ENCODE measurements around the gene EXOC4. TPM values are rescaled to one million over a fixed set of nuclear protein-coding genes. Genes with fewer than 3 reads are reported as not detected.
"Not testable (repeated sequence)": the region's sequence is repeated elsewhere in the genome, so short reads cannot be mapped to it uniquely, and the experiment has no call there.

Gene EXOC4
- 10 to 100 TPM; 30.7 to 62.4 (median 40.4) TPM for total RNA-seq

- TF ChIP-seq, protein P1, sequence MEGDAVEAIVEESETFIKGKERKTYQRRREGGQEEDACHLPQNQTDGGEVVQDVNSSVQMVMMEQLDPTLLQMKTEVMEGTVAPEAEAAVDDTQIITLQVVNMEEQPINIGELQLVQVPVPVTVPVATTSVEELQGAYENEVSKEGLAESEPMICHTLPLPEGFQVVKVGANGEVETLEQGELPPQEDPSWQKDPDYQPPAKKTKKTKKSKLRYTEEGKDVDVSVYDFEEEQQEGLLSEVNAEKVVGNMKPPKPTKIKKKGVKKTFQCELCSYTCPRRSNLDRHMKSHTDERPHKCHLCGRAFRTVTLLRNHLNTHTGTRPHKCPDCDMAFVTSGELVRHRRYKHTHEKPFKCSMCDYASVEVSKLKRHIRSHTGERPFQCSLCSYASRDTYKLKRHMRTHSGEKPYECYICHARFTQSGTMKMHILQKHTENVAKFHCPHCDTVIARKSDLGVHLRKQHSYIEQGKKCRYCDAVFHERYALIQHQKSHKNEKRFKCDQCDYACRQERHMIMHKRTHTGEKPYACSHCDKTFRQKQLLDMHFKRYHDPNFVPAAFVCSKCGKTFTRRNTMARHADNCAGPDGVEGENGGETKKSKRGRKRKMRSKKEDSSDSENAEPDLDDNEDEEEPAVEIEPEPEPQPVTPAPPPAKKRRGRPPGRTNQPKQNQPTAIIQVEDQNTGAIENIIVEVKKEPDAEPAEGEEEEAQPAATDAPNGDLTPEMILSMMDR (IDR thresholded peaks at IDR 0.05) = no peak
- peak in 2 of 4 donors; percentile 22 to 57 for TF ChIP-seq POLR2A (IDR thresholded peaks at IDR 0.05)
- peak; percentile 64 for DNase-seq
- intact Hi-C loops (cut with DNase I) = no loop called here
Observed at GRCh38 chr7:133252858-133253518, at the start of gene EXOC4. Gene EXOC4, plus strand, starts transcription at chr7:133253078.

DNA sequence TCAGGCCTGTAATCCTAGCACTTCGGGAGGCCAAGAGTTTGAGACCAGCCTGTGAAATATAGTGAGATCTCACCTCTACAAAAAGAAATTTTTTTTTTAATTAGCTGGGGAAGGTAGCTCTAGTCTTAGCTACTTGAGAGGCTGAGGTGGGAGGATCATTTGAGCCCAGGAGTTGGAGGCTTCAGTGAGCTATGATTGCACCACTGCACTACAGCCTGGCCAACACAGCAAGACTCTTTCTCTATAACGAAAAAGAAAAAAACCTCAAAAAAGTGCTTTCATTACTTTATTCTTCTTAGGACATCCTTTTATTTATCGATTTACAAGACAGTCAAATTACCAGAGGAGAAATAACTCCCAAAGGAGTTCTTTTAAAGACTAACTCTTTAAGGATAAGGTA, 49.4 kb upstream of the EXOC4 start:
- Histone ChIP-seq H3K27me3 (no peaks in the 10 kb centered on the region), H3K4me3 (no peak overlapping the region), H3K36me3 (no peaks in the 10 kb centered on the region), H3K27ac (no peak overlapping the region), H3K9me3 (peaks cover 0 to 8% (median 4%) of the 10 kb centered on the region in 3 donors), H3K4me1 (no peaks in the 10 kb centered on the region)
- DNase-seq = no peak
- intact Hi-C loops (cut with DNase I) = no loop called here
- TF ChIP-seq, protein P1 (IDR thresholded peaks at IDR 0.05) = no peak
- no peak for TF ChIP-seq POLR2A (IDR thresholded peaks at IDR 0.05)
- WGBS, 2 donors = 78 to 85% methylated on average over 3 of the region's 3 CpGs

More at GRCh38 chr7:133252858-133253518, at the start of gene EXOC4:
- Histone ChIP-seq H3K27me3 (no peaks in the 10 kb centered on the region), H3K36me3 (no peaks in the 10 kb centered on the region), H3K4me1 (peaks cover 0 to 30% (median 0%) of the 10 kb centered on the region in 3 donors), H3K27ac (peak within 1 kb of the TSS; percentile 87 to 93 (median 90)), H3K9me3 (no peaks in the 10 kb centered on the region), H3K4me3 (peak within 1 kb of the TSS; percentile 85 to 95 (median 89))
- 1 to 2% methylated on average over 11 to 19 of the region's 25 CpGs for WGBS, 2 donors

GRCh38 chr7:133207687-133208086, 45.2 kb upstream of the EXOC4 start:
- peaks cover 0 to 8% (median 4%) of the 10 kb centered on the region in 3 donors for H3K9me3 ChIP-seq
- no peaks in the 10 kb centered on the region for H3K36me3 ChIP-seq
- H3K27ac ChIP-seq = no peak overlapping the region
- H3K27me3 ChIP-seq = no peaks in the 10 kb centered on the region
- intact Hi-C loops (cut with DNase I) = no loop called here
- 33 to 58% methylated on average over 2 of the region's 2 CpGs for WGBS, 2 donors
- TF ChIP-seq, protein P1 (IDR thresholded peaks at IDR 0.05) = no peak
- TF ChIP-seq POLR2A (IDR thresholded peaks at IDR 0.05) = no peak
- H3K4me3 ChIP-seq = no peak overlapping the region
- DNase-seq = no peak
- H3K4me1 ChIP-seq = no peaks in the 10 kb centered on the region

- H3K4me1 ChIP-seq; intact Hi-C loops (cut with DNase I); H3K27ac ChIP-seq; H3K36me3 ChIP-seq; H3K27me3 ChIP-seq; H3K4me3 ChIP-seq; DNase-seq; H3K9me3 ChIP-seq: not testable (repeated sequence)
- WGBS, 2 donors = 86 to 90% methylated on average over 10 of the region's 10 CpGs
Observed at GRCh38 chr7:133210817-133211216, 42.1 kb upstream of the EXOC4 start.

- intact Hi-C loops (cut with DNase I); H3K27ac ChIP-seq; H3K4me1 ChIP-seq; H3K9me3 ChIP-seq; H3K27me3 ChIP-seq; H3K36me3 ChIP-seq; H3K4me3 ChIP-seq; DNase-seq: not testable (repeated sequence)
- 67 to 72% methylated on average over 1 to 3 of the region's 3 CpGs for WGBS, 2 donors
Observed at GRCh38 chr7:133213772-133214171, 39.1 kb upstream of the EXOC4 start.

GRCh38 chr7:133217773-133218172, 35.1 kb upstream of the EXOC4 start:
- Histone ChIP-seq H3K36me3 (no peaks in the 10 kb centered on the region), H3K4me1 (no peaks in the 10 kb centered on the region), H3K9me3 (no peaks in the 10 kb centered on the region), H3K27me3 (no peaks in the 10 kb centered on the region), H3K4me3 (no peak overlapping the region), H3K27ac (no peak overlapping the region)
- DNase-seq = no peak
- intact Hi-C loops (cut with DNase I) = no loop called here
- WGBS, 2 donors = 37 to 50% methylated on average over 3 of the region's 3 CpGs
- TF ChIP-seq, protein P1 (IDR thresholded peaks at IDR 0.05) = no peak
- TF ChIP-seq POLR2A (IDR thresholded peaks at IDR 0.05) = no peak
